ENCODE data around the gene RGL2. TPM values are rescaled to one million over a fixed set of nuclear protein-coding genes. Genes with fewer than 3 reads are reported as not detected.

RGL2 gene
- total RNA-seq, 4 donors from 2014 or later = 28.7 to 81.2 (median 41.7) TPM

GRCh38 chr6:33316603-33317418, 18.1 kb upstream of the RGL2 start:
- ATAC-seq (ENCODE audit: low FRiP score) (no peak), DNase-seq (ENCODE audit: low spot score) (no peak)
- TF ChIP-seq, protein P1, sequence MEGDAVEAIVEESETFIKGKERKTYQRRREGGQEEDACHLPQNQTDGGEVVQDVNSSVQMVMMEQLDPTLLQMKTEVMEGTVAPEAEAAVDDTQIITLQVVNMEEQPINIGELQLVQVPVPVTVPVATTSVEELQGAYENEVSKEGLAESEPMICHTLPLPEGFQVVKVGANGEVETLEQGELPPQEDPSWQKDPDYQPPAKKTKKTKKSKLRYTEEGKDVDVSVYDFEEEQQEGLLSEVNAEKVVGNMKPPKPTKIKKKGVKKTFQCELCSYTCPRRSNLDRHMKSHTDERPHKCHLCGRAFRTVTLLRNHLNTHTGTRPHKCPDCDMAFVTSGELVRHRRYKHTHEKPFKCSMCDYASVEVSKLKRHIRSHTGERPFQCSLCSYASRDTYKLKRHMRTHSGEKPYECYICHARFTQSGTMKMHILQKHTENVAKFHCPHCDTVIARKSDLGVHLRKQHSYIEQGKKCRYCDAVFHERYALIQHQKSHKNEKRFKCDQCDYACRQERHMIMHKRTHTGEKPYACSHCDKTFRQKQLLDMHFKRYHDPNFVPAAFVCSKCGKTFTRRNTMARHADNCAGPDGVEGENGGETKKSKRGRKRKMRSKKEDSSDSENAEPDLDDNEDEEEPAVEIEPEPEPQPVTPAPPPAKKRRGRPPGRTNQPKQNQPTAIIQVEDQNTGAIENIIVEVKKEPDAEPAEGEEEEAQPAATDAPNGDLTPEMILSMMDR (IDR thresholded peaks at IDR 0.05) = no peak

DNA sequence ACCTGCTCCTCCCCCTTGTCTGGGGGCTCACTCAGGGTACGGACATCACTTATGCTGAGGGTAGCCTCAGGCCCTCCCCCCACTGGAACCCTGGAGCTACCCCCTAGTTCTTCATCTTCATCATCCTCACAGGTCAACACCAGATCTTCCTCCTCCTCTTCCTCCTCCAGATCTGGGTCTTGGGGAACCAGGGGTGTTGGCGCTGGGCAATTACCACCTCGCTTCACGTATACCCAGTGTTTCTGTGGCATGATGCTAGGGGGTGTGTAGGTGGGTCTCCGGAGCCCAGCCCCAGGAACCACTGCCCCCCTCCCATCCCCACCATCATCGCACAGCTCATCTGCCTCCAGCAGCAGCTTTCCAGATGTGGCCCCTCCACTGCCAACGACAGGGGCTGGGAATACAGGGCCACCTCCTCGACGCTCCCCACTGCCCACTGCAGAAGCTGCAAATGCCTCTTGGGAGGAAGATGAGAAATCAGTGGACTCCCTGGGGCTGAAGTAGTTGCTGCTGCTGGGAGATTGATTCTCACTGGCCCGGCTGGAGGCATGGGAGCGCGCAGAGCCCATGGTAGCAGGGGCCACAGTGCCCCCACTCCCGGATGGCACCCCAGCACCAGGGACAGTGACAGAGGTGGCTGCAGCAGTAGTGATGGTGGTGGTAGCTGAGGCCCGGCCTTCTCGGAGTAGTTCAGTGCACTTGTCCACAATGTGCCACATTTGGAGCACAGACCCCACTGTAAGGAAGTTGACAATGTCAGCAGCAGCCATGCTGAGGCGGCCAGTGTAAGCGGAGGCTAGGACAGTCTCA, 17.3 kb upstream of the RGL2 start:
- ATAC-seq (ENCODE audit: low FRiP score) (no peak), DNase-seq (ENCODE audit: low spot score) (no peak)
- TF ChIP-seq, protein P1 (IDR thresholded peaks at IDR 0.05) = no peak

DNA sequence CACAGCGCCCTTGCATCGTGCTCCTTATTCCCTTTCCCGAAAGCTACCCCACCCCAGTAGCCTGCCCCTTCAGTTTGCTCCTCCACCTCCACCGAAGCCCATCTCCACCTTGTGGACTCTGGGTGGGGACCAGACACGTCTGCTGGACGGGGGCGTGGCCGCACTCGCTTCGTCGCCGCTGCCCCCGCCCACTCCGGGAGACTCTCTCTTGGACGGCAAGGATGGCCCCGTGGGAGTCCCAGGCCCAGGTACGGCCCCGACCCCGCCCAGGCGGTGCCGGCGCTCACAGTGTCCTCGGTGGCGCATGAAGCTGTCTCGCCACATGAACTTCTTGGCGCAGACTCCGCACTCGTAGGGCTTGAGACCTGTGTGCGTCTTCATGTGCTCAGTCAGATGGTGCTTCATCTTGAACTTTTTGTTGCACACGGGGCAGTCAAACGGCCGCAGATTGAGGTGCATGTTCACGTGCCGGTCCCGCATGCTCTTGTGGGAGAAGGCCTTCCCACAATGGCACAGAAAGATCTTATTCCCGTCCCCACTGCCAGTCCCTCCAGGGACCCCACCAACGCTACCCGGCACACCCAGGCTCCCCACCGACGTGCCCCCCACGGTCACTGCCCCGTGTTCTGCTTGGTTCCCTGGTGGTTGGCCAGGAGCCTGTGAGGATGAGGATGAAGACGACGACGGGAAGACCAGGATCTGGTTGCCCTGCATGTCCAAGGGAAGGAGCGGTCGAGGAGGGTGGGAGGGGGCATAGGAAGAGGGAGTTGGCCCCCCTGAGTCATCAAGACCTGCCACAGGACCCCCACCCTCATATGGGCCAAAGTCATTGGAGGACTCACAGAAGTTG, 16.4 kb upstream of the RGL2 start:
- TF ChIP-seq, protein P1 (IDR thresholded peaks at IDR 0.05) = no peak
- DNase-seq (ENCODE audit: low spot score) (no peak), ATAC-seq (ENCODE audit: low FRiP score) (no peak)

- ATAC-seq (ENCODE audit: low FRiP score) = peak; percentile 67
- DNase-seq (ENCODE audit: low spot score) = peak; percentile 80
- TF ChIP-seq, protein P1 (IDR thresholded peaks at IDR 0.05) = no peak
Measured at GRCh38 chr6:33314515-33314942, 15.8 kb upstream of the RGL2 start.

DNA sequence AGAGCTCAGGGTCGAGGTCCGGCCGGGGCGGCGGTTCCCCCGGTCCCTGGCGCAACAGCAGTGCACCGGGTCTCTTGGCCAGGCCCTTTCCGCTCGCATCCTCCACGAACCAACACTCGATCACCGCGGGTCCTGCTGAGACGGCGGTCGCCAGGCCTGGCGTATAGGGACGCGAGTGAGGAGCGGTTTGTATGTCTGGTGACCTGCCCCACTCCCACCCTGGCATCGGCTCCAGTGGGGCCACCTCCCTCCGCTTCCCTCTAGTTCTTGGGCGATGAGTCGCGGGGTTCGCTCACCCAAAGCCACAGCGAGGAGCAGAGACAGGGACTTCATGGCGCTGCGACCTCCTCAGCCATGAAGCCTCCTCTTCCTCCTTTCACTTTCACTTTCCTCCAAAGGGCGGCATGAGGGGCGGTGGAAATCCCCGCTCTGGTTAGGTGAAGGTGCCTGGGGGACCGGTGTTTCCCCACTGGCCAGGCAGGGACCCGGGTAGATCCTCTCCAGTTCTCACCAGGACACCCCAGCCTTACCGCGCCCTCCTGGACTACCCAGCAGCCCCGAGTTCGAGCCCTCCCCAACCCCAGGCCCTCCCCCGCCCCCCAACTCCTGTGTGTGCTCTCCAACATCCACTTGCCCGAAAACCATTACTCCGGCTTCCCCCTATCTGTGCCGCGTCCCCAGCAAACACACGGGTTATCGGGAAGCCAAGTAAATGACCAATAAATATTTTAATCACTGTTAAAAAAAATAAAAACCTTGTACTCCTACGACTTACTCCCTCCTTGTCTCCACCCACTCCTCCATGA, 15.2 kb upstream of the RGL2 start, which contains the start of gene TAPBP:
Gene TAPBP (minus strand): TSS at position 370 of the 806 bp plus-strand sequence. CDS start 37 bp downstream, at position 333.
- peak; percentile 59 for DNase-seq (ENCODE audit: low spot score)
- TF ChIP-seq, protein P1 (IDR thresholded peaks at IDR 0.05) = no peak
- ATAC-seq (ENCODE audit: low FRiP score) = peak; percentile 33

All from omental fat pad (tissue), 4 donors.